Glutamatergic neuron (in vitro differentiated cells): ENCODE data around the gene BACH2. TPM values are rescaled to one million over a fixed set of nuclear protein-coding genes. Genes with fewer than 3 reads are reported as not detected.

Source experiments
- DNase-seq: peaks from one replicate; pipeline ENCODE4 v3.0.0; 2022
- H3K27ac Mint-ChIP-seq: one replicate; pipeline ENCODE4 v1.8.0; 2020; ENCODE audit warnings: mild to moderate bottlenecking, mixed read lengths, inconsistent platforms; ENCODE audit not compliant: unreplicated experiment
- H3K27me3 Mint-ChIP-seq: one replicate; pipeline ENCODE4 v1.8.0; 2020; ENCODE audit warnings: mild to moderate bottlenecking, moderate library complexity, mixed read lengths, inconsistent platforms; ENCODE audit not compliant: unreplicated experiment
- H3K36me3 Mint-ChIP-seq: one replicate; pipeline ENCODE4 v1.8.0; 2020; ENCODE audit warnings: mild to moderate bottlenecking, mixed read lengths, inconsistent platforms; ENCODE audit not compliant: unreplicated experiment
- H3K4me1 Mint-ChIP-seq: one replicate; pipeline ENCODE4 v1.8.0; 2020; ENCODE audit warnings: mild to moderate bottlenecking, low read depth, mixed read lengths, inconsistent platforms; ENCODE audit not compliant: unreplicated experiment
- H3K4me3 Mint-ChIP-seq: one replicate; pipeline ENCODE4 v1.8.0; 2020; ENCODE audit warnings: mild to moderate bottlenecking, mixed read lengths, inconsistent platforms; ENCODE audit not compliant: unreplicated experiment
- H3K9me3 Mint-ChIP-seq: one replicate; pipeline ENCODE4 v1.8.0; 2020; ENCODE audit warnings: mild to moderate bottlenecking, moderate library complexity, mixed read lengths, inconsistent platforms; ENCODE audit not compliant: unreplicated experiment
- CTCF ChIP-seq: fragments of 200-600 bp; sonication (generic); IDR thresholded peaks from one replicate; pipeline ENCODE4 v1.5.0; 2021; ENCODE audit not compliant: partially characterized antibody, unreplicated experiment
- total RNA-seq: library from RNA; stranded (reverse); fragmentation: NEBNext Ultra II Directional; extraction: Animal tissue kit (Norgen Biotek cat#: 25700); gene quantifications from one replicate; pipeline ENCODE4 v1.2.1, GENCODE V29; 2021; ENCODE audit not compliant: unreplicated experiment

The BACH2 gene
- total RNA-seq, 1 donor from 2014 or later: 96.4 TPM

- no peak for DNase-seq
- Mint-ChIP-seq H3K36me3 (no peaks in the 10 kb centered on the region), H3K4me3 (no peak overlapping the region), H3K27me3 (peaks cover 7% of the 10 kb centered on the region), H3K4me1 (peaks cover 40% of the 10 kb centered on the region), H3K27ac (peak overlapping the region; percentile 33), H3K9me3 (peaks cover 12% of the 10 kb centered on the region)
- no peak for TF ChIP-seq CTCF
Measured at GRCh38 chr6:89980353-89980752, 316.3 kb downstream of the BACH2 start.

DNA sequence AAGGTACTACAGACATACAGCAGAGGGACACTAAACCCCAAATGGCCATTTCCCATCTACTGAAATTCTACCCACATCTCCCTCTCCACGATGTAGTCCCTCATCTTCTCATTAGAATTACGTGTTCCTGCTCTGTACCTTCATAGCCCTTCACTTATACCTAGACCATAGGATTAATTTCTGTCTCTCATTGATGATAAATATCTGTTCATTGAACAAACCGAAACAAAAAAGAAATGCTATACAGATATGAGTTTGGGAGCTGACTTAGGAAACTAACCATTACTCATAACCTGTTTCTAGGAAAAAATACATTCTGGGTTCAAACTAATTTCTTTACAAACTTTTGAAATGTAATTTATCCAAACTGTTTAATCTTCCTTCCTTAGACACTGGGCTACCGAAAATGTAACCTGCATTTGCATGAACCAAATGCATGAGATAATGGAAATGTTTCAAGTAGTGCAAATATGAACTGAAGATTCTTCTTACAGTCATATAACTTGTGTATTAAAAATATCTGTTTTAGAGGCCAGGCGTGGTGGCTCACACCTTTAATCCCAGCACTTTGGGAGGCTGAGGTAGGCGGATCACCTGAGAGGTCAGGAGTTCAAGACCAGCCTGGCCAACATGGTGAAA is 317.0 kb downstream of the BACH2 start:
- no peak for DNase-seq
- H3K4me3 Mint-ChIP-seq: no peak overlapping the region
- peaks cover 5% of the 10 kb centered on the region for H3K9me3 Mint-ChIP-seq
- H3K27me3 Mint-ChIP-seq: peaks cover 1% of the 10 kb centered on the region
- no peaks in the 10 kb centered on the region for H3K36me3 Mint-ChIP-seq
- no peak overlapping the region for H3K27ac Mint-ChIP-seq
- H3K4me1 Mint-ChIP-seq: peaks cover 40% of the 10 kb centered on the region
- no peak for TF ChIP-seq CTCF

- no peaks in the 10 kb centered on the region for H3K36me3 Mint-ChIP-seq
- H3K4me3 Mint-ChIP-seq: no peak overlapping the region
- TF ChIP-seq CTCF: no peak
- H3K27me3 Mint-ChIP-seq: peaks cover 1% of the 10 kb centered on the region
- DNase-seq: no peak
- peaks cover 3% of the 10 kb centered on the region for H3K9me3 Mint-ChIP-seq
- peaks cover 42% of the 10 kb centered on the region for H3K4me1 Mint-ChIP-seq
- no peak overlapping the region for H3K27ac Mint-ChIP-seq
Measured at GRCh38 chr6:89978749-89979145, 317.9 kb downstream of the BACH2 start.

GRCh38 chr6:89977808-89978748 is 318.6 kb downstream of the BACH2 start:
- Mint-ChIP-seq H3K27me3 (peaks cover 1% of the 10 kb centered on the region), H3K4me3 (no peak overlapping the region), H3K9me3 (peaks cover 3% of the 10 kb centered on the region), H3K27ac (no peak overlapping the region), H3K4me1 (peaks cover 41% of the 10 kb centered on the region), H3K36me3 (no peaks in the 10 kb centered on the region)
- peak; percentile 45 for DNase-seq
- TF ChIP-seq CTCF: no peak

DNA sequence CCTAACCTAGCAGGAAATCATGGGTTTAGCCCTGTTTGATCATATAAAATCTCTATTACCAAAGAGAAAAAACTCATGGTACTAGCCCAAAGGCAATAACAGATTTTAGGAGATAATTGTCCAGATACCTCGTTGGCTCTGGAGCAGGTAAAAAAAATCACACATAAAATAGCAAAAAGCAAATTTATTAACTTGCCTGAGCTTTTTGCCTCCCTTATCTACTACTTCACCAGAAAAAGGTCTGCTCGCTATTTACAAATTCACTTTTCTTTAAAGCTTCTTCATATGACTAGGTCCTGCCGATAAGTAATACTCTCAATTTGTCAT is 320.0 kb downstream of the BACH2 start:
- no peak for TF ChIP-seq CTCF
- Mint-ChIP-seq H3K9me3 (peaks cover 5% of the 10 kb centered on the region), H3K4me1 (peaks cover 34% of the 10 kb centered on the region), H3K36me3 (no peaks in the 10 kb centered on the region), H3K4me3 (peak overlapping the region; percentile 64), H3K27me3 (peaks cover 2% of the 10 kb centered on the region), H3K27ac (no peak overlapping the region)
- DNase-seq: no peak
